Mesendoderm (in vitro differentiated cells): Measurements from ENCODE around the gene ZNF728. TPM values are rescaled to one million over a fixed set of nuclear protein-coding genes. Genes with fewer than 3 reads are reported as not detected.

ENCODE experiments used
- DNase-seq: peaks from one replicate; pipeline ENCODE4 v3.0.0; 2013
- H2AK5ac ChIP-seq: 2 replicates; pipeline ENCODE4 v1.6.1; 2013; ENCODE audit warnings: low read length, inconsistent platforms
- H2BK120ac ChIP-seq: 2 replicates; pipeline ENCODE4 v1.6.1; 2013; ENCODE audit warnings: low read depth, mild to moderate bottlenecking, low read length, moderate library complexity, mixed read lengths
- H2BK15ac ChIP-seq: replicated peaks from 2 replicates; pipeline ENCODE4 v1.6.1; 2013; ENCODE audit warnings: low read depth, mild to moderate bottlenecking, moderate library complexity
- H2BK5ac ChIP-seq: 2 replicates; pipeline ENCODE4 v1.6.1; 2013; ENCODE audit warnings: low read length, inconsistent platforms
- H3K18ac ChIP-seq: 2 replicates; pipeline ENCODE4 v1.6.1; 2013; ENCODE audit warnings: mild to moderate bottlenecking, low read length, mixed read lengths
- H3K23ac ChIP-seq: one replicate; pipeline ENCODE4 v1.6.1; 2013; ENCODE audit warnings: low read length
- H3K27ac ChIP-seq: 2 replicates; pipeline ENCODE4 v1.5.1; 2013; ENCODE audit warnings: low read depth, mild to moderate bottlenecking, inconsistent platforms, low read length, moderate library complexity
- H3K27me3 ChIP-seq: 2 replicates; pipeline ENCODE4 v1.6.1; 2013; ENCODE audit warnings: low read length, control low read depth, mild to moderate bottlenecking, inconsistent platforms; ENCODE audit not compliant: insufficient read depth, poor library complexity
- H3K36me3 ChIP-seq: 2 replicates; pipeline ENCODE4 v1.6.1; 2013; ENCODE audit warnings: low read length, inconsistent platforms; ENCODE audit not compliant: control insufficient read depth, insufficient read depth
- H3K4ac ChIP-seq: one replicate; pipeline ENCODE4 v1.6.1; 2013; ENCODE audit warnings: low read depth, mild to moderate bottlenecking, low read length, moderate library complexity
- H3K4me1 ChIP-seq: 2 replicates; pipeline ENCODE4 v1.6.1; 2013; ENCODE audit warnings: low read depth, low read length, inconsistent platforms; ENCODE audit not compliant: control insufficient read depth
- H3K4me2 ChIP-seq: 2 replicates; pipeline ENCODE4 v1.6.1; 2013; ENCODE audit warnings: low read length
- H3K4me3 ChIP-seq: 2 replicates; pipeline ENCODE4 v1.5.1; 2013; ENCODE audit warnings: mild to moderate bottlenecking, low read length
- H3K56ac ChIP-seq: one replicate; pipeline ENCODE4 v1.6.1; 2013; ENCODE audit warnings: low read length
- H3K79me1 ChIP-seq: 2 replicates; pipeline ENCODE4 v1.6.1; 2013; ENCODE audit warnings: low read length, inconsistent platforms
- H3K79me2 ChIP-seq: 2 replicates; pipeline ENCODE4 v1.6.1; 2013; ENCODE audit warnings: mild to moderate bottlenecking, low read length; ENCODE audit not compliant: control insufficient read depth, insufficient read depth
- H3K9ac ChIP-seq: 2 replicates; pipeline ENCODE4 v1.6.1; 2013; ENCODE audit warnings: low read length, inconsistent platforms
- H4K5ac ChIP-seq: one replicate; pipeline ENCODE4 v1.6.1; 2013; ENCODE audit warnings: low read length
- H4K8ac ChIP-seq: one replicate; pipeline ENCODE4 v1.6.1; 2013; ENCODE audit warnings: low read depth, mild to moderate bottlenecking, control low read depth, low read length, moderate library complexity
- WGBS: extraction: QIAGEN DNeasy Blood & Tissue Kit; methylation state at CpG from one replicate; pipeline ENCODE4 v1.1.7; 2013; ENCODE audit warnings: low lambda C conversion rate, missing lambda C conversion rate; ENCODE audit not compliant: insufficient coverage; ENCODE audit errors: extremely low coverage; 5-methylcytosine and 5-hydroxymethylcytosine counted together
- polyA plus RNA-seq, 2 experiments: library from polyadenylated mRNA; stranded (reverse); fragments of 200-250 nt; gene quantifications; one replicate each; pipeline ENCODE4 v1.2.3, GENCODE V29; 2013

The ZNF728 gene
- not detected for polyA plus RNA-seq (2013, experiment 1 of 2)
- not detected for polyA plus RNA-seq (2013, experiment 2 of 2)

GRCh38 chr19:23002690-23003422, at the start of gene ZNF728:
TSS of gene ZNF728 (minus strand) at chr19:23003176. CDS start at chr19:23003030, 146 bp downstream.
- Histone ChIP-seq H3K4me2 (no peak within 1 kb of the TSS), H3K36me3 (no peaks in the 10 kb centered on the region), H3K4me3 (no peak within 1 kb of the TSS), H4K5ac (no peak within 1 kb of the TSS), H3K56ac (no peak within 1 kb of the TSS), H3K27ac (no peak within 1 kb of the TSS), H2AK5ac (no peak within 1 kb of the TSS), H3K27me3 (no peaks in the 10 kb centered on the region), H2BK15ac (no peak within 1 kb of the TSS), H3K4me1 (no peaks in the 10 kb centered on the region), H4K8ac (no peak within 1 kb of the TSS), H3K79me2 (no peaks in the 10 kb centered on the region), H3K23ac (no peak within 1 kb of the TSS), H2BK5ac (no peak within 1 kb of the TSS), H2BK120ac (no peak within 1 kb of the TSS), H3K9ac (no peak within 1 kb of the TSS), H3K4ac (no peak within 1 kb of the TSS), H3K79me1 (no peaks in the 10 kb centered on the region), H3K18ac (no peak within 1 kb of the TSS)
- no CpG with 5 or more reads among the region's 46 CpGs for WGBS
- DNase-seq: no peak

GRCh38 chr19:23052349-23052748, 49.4 kb upstream of the ZNF728 start:
- H2BK15ac ChIP-seq: no peak overlapping the region

GRCh38 chr19:23049256-23049655, 46.3 kb upstream of the ZNF728 start:
- no peak overlapping the region for H3K4ac ChIP-seq
- no peak overlapping the region for H4K5ac ChIP-seq
- H3K23ac ChIP-seq: no peak overlapping the region
- DNase-seq: no peak
- H3K18ac ChIP-seq: no peak overlapping the region
- H3K4me1 ChIP-seq: no peaks in the 10 kb centered on the region
- no CpG with 5 or more reads among the region's 4 CpGs for WGBS
- H2BK15ac ChIP-seq: no peak overlapping the region
- no peaks in the 10 kb centered on the region for H3K36me3 ChIP-seq
- H3K79me1 ChIP-seq: no peaks in the 10 kb centered on the region
- H3K9ac ChIP-seq: no peak overlapping the region
- H4K8ac ChIP-seq: no peak overlapping the region
- no peak overlapping the region for H2BK5ac ChIP-seq
- H3K4me3 ChIP-seq: no peak overlapping the region
- H2BK120ac ChIP-seq: no peak overlapping the region
- no peaks in the 10 kb centered on the region for H3K27me3 ChIP-seq
- H3K4me2 ChIP-seq: no peak overlapping the region
- H2AK5ac ChIP-seq: no peak overlapping the region
- H3K56ac ChIP-seq: no peak overlapping the region
- no peak overlapping the region for H3K27ac ChIP-seq
- no peaks in the 10 kb centered on the region for H3K79me2 ChIP-seq

More at GRCh38 chr19:23052349-23052748, 49.4 kb upstream of the ZNF728 start:
- Histone ChIP-seq H3K36me3 (no peaks in the 10 kb centered on the region), H3K23ac (no peak overlapping the region), H4K5ac (no peak overlapping the region), H2AK5ac (no peak overlapping the region), H3K9ac (no peak overlapping the region), H3K27ac (no peak overlapping the region), H4K8ac (no peak overlapping the region), H3K4me2 (no peak overlapping the region), H3K4ac (no peak overlapping the region), H3K18ac (no peak overlapping the region), H3K27me3 (no peaks in the 10 kb centered on the region), H3K56ac (no peak overlapping the region), H3K4me1 (no peaks in the 10 kb centered on the region), H3K79me1 (no peaks in the 10 kb centered on the region), H3K79me2 (no peaks in the 10 kb centered on the region), H2BK5ac (no peak overlapping the region), H3K4me3 (no peak overlapping the region), H2BK120ac (no peak overlapping the region)
- no peak for DNase-seq
- no CpG with 5 or more reads among the region's 1 CpG for WGBS

- Histone ChIP-seq H3K9ac (no peak overlapping the region), H2BK15ac (no peak overlapping the region), H3K4me3 (no peak overlapping the region), H3K4me2 (no peak overlapping the region), H2BK120ac (no peak overlapping the region), H3K4me1 (no peaks in the 10 kb centered on the region), H3K27ac (no peak overlapping the region), H3K23ac (no peak overlapping the region), H3K36me3 (no peaks in the 10 kb centered on the region), H4K8ac (no peak overlapping the region), H3K27me3 (no peaks in the 10 kb centered on the region), H3K56ac (no peak overlapping the region), H2BK5ac (no peak overlapping the region), H4K5ac (no peak overlapping the region), H3K79me2 (no peaks in the 10 kb centered on the region), H3K18ac (no peak overlapping the region), H3K4ac (no peak overlapping the region), H3K79me1 (no peaks in the 10 kb centered on the region), H2AK5ac (no peak overlapping the region)
- DNase-seq: no peak
- no CpG with 5 or more reads among the region's 6 CpGs for WGBS
These were observed 43.8 kb upstream of the ZNF728 start for GRCh38 chr19:23046743-23047142.

DNA sequence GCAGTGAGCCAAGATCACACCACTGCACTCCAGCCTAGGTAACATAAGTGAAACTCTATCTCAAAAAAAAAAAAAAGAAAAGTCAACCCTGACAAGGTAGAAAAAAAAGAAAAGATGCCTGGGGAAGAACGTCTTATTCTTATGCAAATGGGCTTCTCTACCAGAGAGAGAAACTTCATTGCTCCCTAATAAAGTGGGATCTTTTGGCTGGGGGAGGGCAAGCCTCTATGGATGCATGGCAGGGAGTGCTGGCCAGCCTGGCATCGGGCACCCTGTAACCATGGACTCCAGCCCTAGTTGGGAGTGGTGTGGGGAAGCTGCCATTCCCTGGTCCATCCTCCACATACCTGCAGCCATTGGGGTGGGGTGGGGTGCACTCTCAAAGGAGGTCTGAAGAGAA, 30.7 kb upstream of the ZNF728 start:
- Histone ChIP-seq H3K9ac (no peak overlapping the region), H3K36me3 (no peaks in the 10 kb centered on the region), H2BK15ac (no peak overlapping the region), H3K18ac (no peak overlapping the region), H2BK5ac (no peak overlapping the region), H3K56ac (no peak overlapping the region), H4K8ac (no peak overlapping the region), H3K79me2 (no peaks in the 10 kb centered on the region), H3K4me1 (no peaks in the 10 kb centered on the region), H4K5ac (no peak overlapping the region), H3K4me2 (no peak overlapping the region), H3K23ac (no peak overlapping the region), H3K4me3 (no peak overlapping the region), H3K27ac (no peak overlapping the region), H3K4ac (no peak overlapping the region), H3K27me3 (no peaks in the 10 kb centered on the region), H2BK120ac (no peak overlapping the region), H3K79me1 (no peaks in the 10 kb centered on the region), H2AK5ac (no peak overlapping the region)
- WGBS: no CpG with 5 or more reads among the region's 2 CpGs
- no peak for DNase-seq

- Histone ChIP-seq H3K9ac (no peak overlapping the region), H3K18ac (no peak overlapping the region), H3K4me2 (no peak overlapping the region), H2BK5ac (no peak overlapping the region), H3K4me1 (no peaks in the 10 kb centered on the region), H4K5ac (no peak overlapping the region), H3K79me1 (no peaks in the 10 kb centered on the region), H3K27me3 (no peaks in the 10 kb centered on the region), H3K36me3 (no peaks in the 10 kb centered on the region), H4K8ac (no peak overlapping the region), H3K23ac (no peak overlapping the region), H3K56ac (no peak overlapping the region), H2AK5ac (no peak overlapping the region), H3K4me3 (no peak overlapping the region), H2BK15ac (no peak overlapping the region), H3K79me2 (no peaks in the 10 kb centered on the region), H3K4ac (no peak overlapping the region), H3K27ac (no peak overlapping the region), H2BK120ac (no peak overlapping the region)
- DNase-seq: no peak
These were observed 12.7 kb upstream of the ZNF728 start for GRCh38 chr19:23015660-23016059.
